CD4-positive, alpha-beta T cell treated with Interleukin-17A for 4 hours (primary cell): ENCODE measurements around the gene CABP7.

ENCODE experiments used
- DNase-seq: peaks from one replicate; pipeline ENCODE4 v3.0.0-alpha.2; 2020; ENCODE audit warnings: mixed read lengths

CABP7 gene

GRCh38 chr22:29719899-29720645 lies at the start of gene CABP7:
Gene CABP7, plus strand, starts transcription at chr22:29720003. Its CDS starts 422 bp downstream, at chr22:29720425.
- DNase-seq: no peak

DNA sequence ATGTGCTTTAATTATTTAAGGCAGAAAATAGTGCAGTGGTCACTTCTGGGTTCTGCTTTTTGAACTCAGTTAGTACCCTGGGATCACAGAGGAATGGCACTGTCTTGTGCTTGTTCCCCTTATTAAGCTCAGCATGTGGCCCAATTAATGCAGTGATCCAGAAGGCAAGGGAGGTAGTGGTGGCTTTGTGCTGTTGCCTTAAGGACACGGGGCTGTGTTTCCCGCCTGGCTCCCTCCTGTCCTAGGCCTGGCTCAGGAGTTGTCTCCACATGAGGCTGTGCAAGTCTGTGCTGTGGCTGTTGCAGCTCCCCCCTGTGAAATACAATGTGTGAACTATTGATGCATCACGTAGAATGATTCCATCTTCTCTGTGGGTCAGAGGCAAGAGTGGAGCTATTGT lies 49.2 kb upstream of the CABP7 start:
- DNase-seq: no peak

GRCh38 chr22:29673361-29674066 lies 46.3 kb upstream of the CABP7 start:
- DNase-seq: no peak

DNA sequence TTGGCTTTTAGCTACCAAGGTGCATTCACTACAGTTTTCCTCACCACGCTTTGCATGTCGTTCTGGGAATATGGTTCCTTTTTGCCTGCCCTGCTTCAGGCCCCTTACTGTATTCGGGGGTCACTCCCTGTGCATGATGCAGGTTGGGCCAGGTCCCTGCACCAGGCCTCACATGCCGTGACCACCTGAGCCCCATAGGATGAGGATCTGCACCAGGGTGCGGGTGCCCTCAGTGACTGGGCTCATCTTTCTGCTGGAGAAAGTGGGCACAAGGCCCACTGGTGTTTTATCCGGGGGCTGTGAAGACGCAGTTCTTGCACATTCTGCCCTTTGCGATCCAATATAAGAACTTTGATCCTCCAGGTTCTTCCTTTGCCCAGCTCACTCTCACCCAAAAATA lies 45.7 kb upstream of the CABP7 start:
- DNase-seq: no peak

DNA sequence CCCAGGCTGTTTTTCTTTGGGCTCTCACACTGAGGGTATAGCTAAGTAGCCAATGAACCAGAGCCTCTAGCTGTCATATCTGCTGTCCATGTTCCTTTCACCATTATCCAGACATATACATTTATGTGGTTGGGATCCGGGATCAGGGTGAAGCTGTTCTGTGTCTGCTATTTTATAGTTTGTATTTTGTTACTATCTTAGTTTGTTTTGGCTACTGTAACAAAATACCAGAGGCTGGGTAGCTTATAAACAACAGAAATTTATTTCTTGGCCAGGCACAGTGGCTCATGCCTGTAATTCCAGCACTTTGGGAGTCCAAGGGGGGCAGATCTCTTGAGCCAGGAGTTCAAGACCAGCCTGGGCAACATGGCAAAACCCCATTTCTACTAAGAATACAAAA lies 40.5 kb upstream of the CABP7 start:
- no peak for DNase-seq

GRCh38 chr22:29683536-29683935 lies 36.3 kb upstream of the CABP7 start:
- no peak for DNase-seq

GRCh38 chr22:29684244-29684643 lies 35.6 kb upstream of the CABP7 start:
- no peak for DNase-seq

GRCh38 chr22:29689206-29689879 lies 30.5 kb upstream of the CABP7 start:
- DNase-seq: no peak

- peak; percentile 44 for DNase-seq
Measured at GRCh38 chr22:29689880-29690213, 30.0 kb upstream of the CABP7 start.

DNA sequence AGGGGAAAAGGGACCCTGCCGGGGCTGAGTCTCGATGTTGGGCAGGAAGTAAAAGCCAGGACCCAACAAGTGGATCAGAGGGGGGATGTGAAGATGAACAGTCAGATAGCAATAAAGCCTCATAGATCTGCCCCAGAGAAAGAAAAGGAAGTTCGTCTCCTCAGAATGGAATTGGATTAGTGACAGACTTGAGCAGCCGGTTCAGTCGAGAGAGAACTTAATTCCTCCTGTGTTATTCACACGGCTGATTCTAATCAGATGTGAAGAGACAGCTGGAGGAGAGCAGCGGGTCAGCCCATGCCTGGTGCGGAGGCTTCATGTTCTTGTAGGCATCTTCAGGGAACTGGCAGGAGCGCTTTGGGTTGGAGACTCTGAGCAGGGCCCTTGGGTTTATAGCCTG lies 29.3 kb upstream of the CABP7 start:
- DNase-seq: no peak

GRCh38 chr22:29691636-29692326 lies 28.0 kb upstream of the CABP7 start:
- DNase-seq: no peak

DNA sequence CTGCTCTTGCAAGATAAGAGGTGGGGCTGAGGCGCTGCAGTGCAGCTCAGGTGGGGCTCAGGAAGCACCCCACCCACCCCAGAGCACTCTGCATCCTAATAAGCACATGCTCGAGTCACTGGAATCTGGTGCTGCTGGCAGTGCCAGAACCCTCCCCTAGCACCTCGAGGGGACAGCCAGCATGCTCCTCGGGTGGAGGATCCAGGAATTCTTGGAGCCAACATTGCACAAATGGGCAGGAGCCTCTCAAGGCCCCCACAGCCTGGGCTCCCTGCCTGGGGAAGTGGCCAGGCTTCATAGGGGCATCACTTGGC lies 27.5 kb upstream of the CABP7 start:
- no peak for DNase-seq

DNA sequence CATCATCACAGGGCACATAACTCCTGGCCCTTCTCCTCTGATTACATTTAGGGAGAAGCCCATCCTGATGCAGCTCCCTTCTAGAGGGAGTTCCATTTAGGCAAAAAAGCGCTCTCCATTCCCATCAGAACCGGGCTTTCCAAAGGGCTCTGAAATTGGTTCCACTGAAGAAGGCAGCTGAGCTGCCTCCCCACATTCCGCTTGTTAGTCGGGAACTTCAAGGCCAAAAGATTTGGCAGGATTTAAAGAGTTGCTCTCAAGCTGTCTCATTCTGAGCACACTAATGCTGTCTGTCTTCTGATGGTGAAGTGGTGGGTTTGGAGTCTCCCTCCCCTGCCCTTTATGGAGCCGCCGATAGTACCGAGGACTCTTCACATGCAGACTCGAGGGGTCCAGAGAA lies 26.6 kb upstream of the CABP7 start:
- no peak for DNase-seq

DNA sequence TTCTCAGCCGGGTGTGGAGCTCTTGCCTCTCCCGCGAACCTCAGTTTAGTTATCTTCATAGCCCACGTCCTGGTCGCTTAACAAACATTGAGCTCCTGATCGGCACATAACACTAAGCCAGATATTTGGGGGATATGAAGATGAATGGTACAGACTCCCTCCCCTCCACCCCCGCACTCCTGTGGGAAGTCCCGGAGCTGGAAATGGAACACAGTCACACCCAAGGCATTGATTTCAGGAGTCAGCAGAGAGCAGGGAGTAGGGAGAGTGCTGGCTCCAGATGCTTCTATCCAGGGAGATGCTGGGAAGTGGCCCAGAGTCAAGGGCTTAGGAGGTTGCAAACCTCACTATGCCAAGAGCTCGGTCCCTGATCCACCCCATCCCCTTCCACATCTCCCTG lies 26.1 kb upstream of the CABP7 start:
- no peak for DNase-seq

- no peak for DNase-seq
Measured at GRCh38 chr22:29695129-29695926, 24.5 kb upstream of the CABP7 start.

DNA sequence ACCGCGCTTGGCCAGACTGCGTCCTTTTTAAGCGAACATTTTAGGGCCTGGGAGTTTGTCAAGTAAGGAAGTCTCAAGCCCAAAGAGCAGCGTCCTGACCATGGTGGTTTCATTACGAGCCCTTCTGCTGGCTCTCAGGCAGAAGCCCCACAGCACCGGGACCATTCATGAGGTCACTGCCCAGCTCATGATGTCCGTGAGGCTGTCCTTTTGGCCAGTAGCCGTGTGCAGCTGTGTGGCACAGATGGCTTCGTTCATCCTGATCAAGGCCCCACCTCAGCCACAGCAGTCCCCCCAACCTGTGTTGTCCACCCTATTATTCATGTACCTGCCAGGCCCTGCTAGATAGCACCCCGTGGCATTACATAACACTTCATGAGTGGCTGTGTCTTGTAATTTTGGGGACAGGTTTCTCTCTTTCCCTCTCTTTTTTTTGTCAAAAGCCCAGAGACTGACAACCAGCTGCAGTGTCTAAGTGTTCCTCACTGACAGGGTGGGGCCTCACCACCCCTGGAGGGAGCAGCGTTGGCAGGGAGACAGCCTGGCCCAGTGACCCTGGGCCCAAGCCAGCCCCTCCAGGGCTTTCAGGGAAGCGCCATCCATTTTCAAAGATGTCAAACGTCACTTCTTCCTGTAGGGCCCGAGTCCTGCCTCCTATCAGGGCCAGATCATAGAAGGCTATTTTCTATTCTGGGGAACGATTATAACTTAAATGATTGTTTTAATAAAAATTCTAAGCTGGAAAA lies 21.8 kb upstream of the CABP7 start:
- no peak for DNase-seq

DNA sequence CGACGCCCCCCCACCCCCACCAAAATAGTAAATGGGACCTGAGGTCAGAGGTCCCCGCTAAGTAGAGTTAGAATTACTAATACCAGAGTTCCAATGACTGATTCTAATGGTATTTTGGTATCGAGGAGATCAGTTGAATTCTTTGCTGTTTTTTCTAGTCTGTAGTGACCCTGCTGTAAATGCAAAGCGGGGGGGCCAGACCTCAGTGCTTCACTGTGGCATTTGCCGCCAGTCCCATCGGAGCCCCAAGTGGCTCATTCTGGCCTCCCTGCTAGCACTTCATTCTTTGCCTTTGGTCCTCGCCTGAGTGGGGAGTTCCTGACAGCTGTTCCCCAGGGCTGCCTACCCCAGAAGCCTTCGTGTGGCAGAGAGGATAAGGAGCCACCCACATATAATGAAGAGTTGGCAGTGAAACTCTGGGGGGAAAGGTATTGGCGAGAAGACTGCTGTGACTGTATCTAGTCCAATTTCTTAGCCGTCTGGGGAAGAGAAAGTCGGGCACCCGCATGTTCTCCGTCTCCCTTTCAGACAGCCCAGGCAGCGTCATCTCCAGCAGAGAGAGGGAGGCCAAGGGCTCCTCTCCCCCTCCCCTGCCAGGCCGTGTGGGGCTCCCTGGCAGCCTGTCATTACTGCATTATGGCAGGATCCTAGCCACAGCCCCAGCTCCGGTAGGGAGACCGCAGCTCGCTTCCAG lies 19.4 kb upstream of the CABP7 start:
- DNase-seq: no peak

DNA sequence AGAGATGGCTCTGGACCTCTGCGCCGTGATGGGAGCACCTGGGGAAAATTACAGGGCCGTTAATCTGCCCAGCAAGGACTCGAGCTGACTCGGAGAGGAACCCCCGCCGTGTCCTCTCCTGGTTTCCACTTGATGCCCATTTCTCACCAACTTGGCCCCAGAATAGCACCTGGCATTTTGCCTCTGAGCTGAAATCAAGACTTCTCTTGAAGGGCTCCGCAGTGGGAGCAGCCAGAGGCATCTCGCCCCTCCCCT lies 19.0 kb upstream of the CABP7 start:
- DNase-seq: no peak

DNA sequence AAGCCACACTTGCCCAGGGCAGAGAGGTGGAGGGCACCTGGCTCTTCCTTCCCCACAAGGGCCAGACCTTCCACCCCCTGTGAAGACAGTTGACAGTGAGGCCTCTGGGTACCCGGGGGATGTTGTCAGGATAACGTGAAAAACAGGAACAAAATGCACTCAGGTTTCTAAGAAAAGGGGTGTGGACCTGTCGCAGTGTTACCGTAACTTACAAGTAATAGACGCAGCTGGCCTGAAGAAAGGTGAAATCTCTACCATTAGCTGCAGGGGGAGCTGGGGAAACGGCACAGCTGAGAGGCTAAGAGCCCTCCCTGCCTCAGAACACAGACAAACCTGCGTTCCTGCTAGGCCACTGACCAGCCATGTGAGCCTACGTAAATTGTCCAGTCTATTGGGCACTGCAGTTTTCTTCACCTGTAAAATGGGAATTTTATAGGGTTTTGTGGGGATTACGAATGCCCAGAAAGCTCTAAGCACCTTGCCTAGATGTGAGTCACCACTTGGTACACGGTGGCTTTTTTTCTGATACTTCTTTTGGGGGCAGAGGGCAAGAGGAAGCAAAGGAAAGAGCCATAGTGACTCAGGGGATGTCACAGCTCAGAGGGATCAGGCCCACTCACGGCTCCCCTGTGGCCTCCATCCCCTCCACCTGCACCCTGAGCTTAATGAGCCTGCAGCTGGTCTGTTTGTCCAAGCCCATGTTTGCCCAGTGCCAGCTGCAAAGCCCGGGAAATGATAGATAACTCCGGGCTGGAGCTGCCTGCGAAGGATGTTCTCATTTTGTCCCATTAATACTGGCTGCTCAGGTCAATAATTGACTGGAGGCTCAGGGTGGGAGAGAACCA lies 18.4 kb upstream of the CABP7 start:
- peak; percentile 11 for DNase-seq

GRCh38 chr22:29702000-29702930 lies 17.5 kb upstream of the CABP7 start:
- no peak for DNase-seq
